Mesenchymal stem cell (in vitro differentiated cells and primary cell): ENCODE data around the gene RFPL2.

Source experiments
- DNase-seq: peaks from one replicate; pipeline ENCODE4 v3.0.0-alpha.2; 2013
- H2AFZ ChIP-seq: one replicate; pipeline ENCODE4 v1.6.1; 2013; ENCODE audit warnings: low read depth, mild to moderate bottlenecking, control low read depth, inconsistent platforms, low read length, moderate library complexity
- H2AK5ac ChIP-seq: 2 replicates; pipeline ENCODE4 v1.6.1; 2013; ENCODE audit warnings: low read length, moderate library complexity, mild to moderate bottlenecking, inconsistent platforms; ENCODE audit not compliant: severe bottlenecking
- H2BK120ac ChIP-seq: one replicate; pipeline ENCODE4 v1.6.1; 2013; ENCODE audit warnings: low read depth, mild to moderate bottlenecking, inconsistent platforms, low read length, moderate library complexity
- H2BK12ac ChIP-seq, 2 experiments: one replicate each; pipeline ENCODE4 v1.6.1; 2013; ENCODE audit warnings: inconsistent platforms in 2 of 2, low read length in 2 of 2, mild to moderate bottlenecking in 2 of 2, moderate library complexity in 2 of 2, control low read depth in 1 of 2
- H2BK15ac ChIP-seq: one replicate; pipeline ENCODE4 v1.6.1; 2013; ENCODE audit warnings: mild to moderate bottlenecking, low read depth, inconsistent platforms; ENCODE audit not compliant: poor library complexity, severe bottlenecking
- H2BK5ac ChIP-seq: 2 replicates; pipeline ENCODE4 v1.6.1; 2013; ENCODE audit warnings: low read depth, mild to moderate bottlenecking, low read length, control low read depth, inconsistent platforms; ENCODE audit not compliant: poor library complexity, severe bottlenecking
- H3K14ac ChIP-seq, 2 experiments: one replicate each; pipeline ENCODE4 v1.6.1; 2013; ENCODE audit warnings: inconsistent platforms in 2 of 2, low read length in 2 of 2, control low read depth in 1 of 2, mild to moderate bottlenecking in 1 of 2, moderate library complexity in 1 of 2
- H3K18ac ChIP-seq, 2 experiments: one replicate each; pipeline ENCODE4 v1.6.1; 2013; ENCODE audit warnings: inconsistent platforms in 2 of 2, low read length in 2 of 2, control low read depth in 1 of 2, low read depth in 1 of 2, mild to moderate bottlenecking in 1 of 2
- H3K23ac ChIP-seq, 2 experiments: one replicate each; pipeline ENCODE4 v1.6.1; 2013; ENCODE audit warnings: inconsistent platforms in 2 of 2, low read length in 2 of 2, mild to moderate bottlenecking in 2 of 2, moderate library complexity in 2 of 2, control low read depth in 1 of 2
- H3K27ac ChIP-seq: 2 replicates; pipeline ENCODE4 v1.5.1; 2013; ENCODE audit warnings: mild to moderate bottlenecking, moderate library complexity, low read length, control low read depth, inconsistent platforms; ENCODE audit not compliant: poor library complexity, severe bottlenecking
- H3K27me3 ChIP-seq, 2 experiments: 2 replicates each; pipeline versions ENCODE4 v1.6.1 to v1.7.0; 2013; ENCODE audit warnings: low read length in 2 of 2, mild to moderate bottlenecking in 2 of 2, moderate library complexity in 2 of 2, control low read depth in 1 of 2, inconsistent platforms in 1 of 2; ENCODE audit not compliant: control insufficient read depth in 1 of 2, insufficient read depth in 1 of 2
- H3K36me3 ChIP-seq, 2 experiments: 2 replicates each; pipeline versions ENCODE4 v1.6.1 to v1.7.0; 2013; ENCODE audit warnings: low read length in 2 of 2, control low read depth in 1 of 2, inconsistent platforms in 1 of 2, low read depth in 1 of 2, mild to moderate bottlenecking in 1 of 2; ENCODE audit not compliant: insufficient read depth in 2 of 2, control insufficient read depth in 1 of 2
- H3K4ac ChIP-seq, 2 experiments: one replicate each; pipeline ENCODE4 v1.6.1; 2013; ENCODE audit warnings: inconsistent platforms in 2 of 2, low read length in 2 of 2, mild to moderate bottlenecking in 2 of 2, moderate library complexity in 2 of 2, control low read depth in 1 of 2, low read depth in 1 of 2
- H3K4me1 ChIP-seq: 2 replicates; pipeline ENCODE4 v1.6.1; 2013; ENCODE audit warnings: low read depth, low read length, control low read depth; ENCODE audit not compliant: control insufficient read depth, insufficient read depth
- H3K4me2 ChIP-seq: 2 replicates; pipeline ENCODE4 v1.6.1; 2013; ENCODE audit warnings: low read length, mild to moderate bottlenecking, inconsistent platforms; ENCODE audit not compliant: poor library complexity, severe bottlenecking
- H3K4me3 ChIP-seq, 2 experiments: 2 replicates each; pipeline versions ENCODE4 v1.5.1 to v1.7.0; 2013; ENCODE audit warnings: low read length in 2 of 2, mild to moderate bottlenecking in 2 of 2, control low read depth in 1 of 2, low read depth in 1 of 2; ENCODE audit not compliant: insufficient read depth in 1 of 2
- H3K79me1 ChIP-seq: replicated peaks from 2 replicates; pipeline ENCODE4 v1.6.1; 2013; ENCODE audit warnings: mild to moderate bottlenecking, control low read depth, low read length, inconsistent platforms; ENCODE audit not compliant: poor library complexity, severe bottlenecking
- H3K9ac ChIP-seq: 2 replicates; pipeline ENCODE4 v1.7.0; 2013; ENCODE audit warnings: mild to moderate bottlenecking, low read length, moderate library complexity
- H3K9me3 ChIP-seq: 2 replicates; pipeline ENCODE4 v1.7.0; 2013; ENCODE audit warnings: mild to moderate bottlenecking, low read length; ENCODE audit not compliant: control insufficient read depth
- H4K8ac ChIP-seq: one replicate; pipeline ENCODE4 v1.6.1; 2013; ENCODE audit warnings: inconsistent platforms, mild to moderate bottlenecking, low read length, moderate library complexity
- H4K91ac ChIP-seq: one replicate; pipeline ENCODE4 v1.6.1; 2013; ENCODE audit warnings: mild to moderate bottlenecking, low read length, inconsistent platforms
- WGBS: methylation state at CpG from one replicate; pipeline ENCODE4 v1.1.7; 2013; ENCODE audit warnings: mixed read lengths; 5-methylcytosine and 5-hydroxymethylcytosine counted together

The RFPL2 gene

DNA sequence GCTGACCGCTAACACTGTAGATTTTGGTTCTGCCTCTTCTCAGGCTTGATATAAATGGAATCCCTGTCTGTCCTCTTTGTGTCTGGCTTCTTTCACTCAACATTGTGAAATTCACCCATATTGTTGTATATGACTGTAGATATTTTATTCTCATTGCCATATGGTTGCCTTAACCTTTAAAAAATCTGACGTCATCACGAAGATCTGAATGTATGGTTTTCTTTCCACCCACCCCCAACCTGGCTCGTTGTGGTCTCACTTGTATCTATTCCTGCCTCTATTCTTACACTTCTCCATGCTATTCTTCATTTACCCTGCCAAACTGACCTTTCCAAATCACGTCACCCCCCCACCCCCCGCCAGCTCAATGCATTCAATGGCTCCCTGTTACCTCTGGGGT lies 23.8 kb downstream of the RFPL2 start:
- no peak overlapping the region for H4K8ac ChIP-seq
- no peak overlapping the region for H3K18ac ChIP-seq
- H3K27ac ChIP-seq, result no peak overlapping the region
- H3K79me1 ChIP-seq, result no peaks in the 10 kb centered on the region
- no peak overlapping the region for H3K4me2 ChIP-seq
- H3K4me1 ChIP-seq, result peaks cover under 1% of the 10 kb centered on the region
- no peak overlapping the region for H3K4ac ChIP-seq
- H2AFZ ChIP-seq, result no peak overlapping the region
- H3K14ac ChIP-seq, result no peak overlapping the region
- H3K36me3 ChIP-seq, result no peaks in the 10 kb centered on the region
- no peak overlapping the region for H4K91ac ChIP-seq
- H2BK12ac ChIP-seq, result no peak overlapping the region
- WGBS, result 64% methylated on average over 6 of the region's 6 CpGs
- peaks cover 6% of the 10 kb centered on the region for H3K9me3 ChIP-seq
- no peak overlapping the region for H2BK120ac ChIP-seq
- no peak overlapping the region for H2AK5ac ChIP-seq
- no peak overlapping the region for H2BK5ac ChIP-seq
- no peak overlapping the region for H3K23ac ChIP-seq
- DNase-seq, result no peak
- no peak overlapping the region for H2BK15ac ChIP-seq
- H3K9ac ChIP-seq, result no peak overlapping the region
- H3K27me3 ChIP-seq, result peaks cover 18 to 53% of the 10 kb centered on the region in 2 experiments
- H3K4me3 ChIP-seq, result no peak overlapping the region

DNA sequence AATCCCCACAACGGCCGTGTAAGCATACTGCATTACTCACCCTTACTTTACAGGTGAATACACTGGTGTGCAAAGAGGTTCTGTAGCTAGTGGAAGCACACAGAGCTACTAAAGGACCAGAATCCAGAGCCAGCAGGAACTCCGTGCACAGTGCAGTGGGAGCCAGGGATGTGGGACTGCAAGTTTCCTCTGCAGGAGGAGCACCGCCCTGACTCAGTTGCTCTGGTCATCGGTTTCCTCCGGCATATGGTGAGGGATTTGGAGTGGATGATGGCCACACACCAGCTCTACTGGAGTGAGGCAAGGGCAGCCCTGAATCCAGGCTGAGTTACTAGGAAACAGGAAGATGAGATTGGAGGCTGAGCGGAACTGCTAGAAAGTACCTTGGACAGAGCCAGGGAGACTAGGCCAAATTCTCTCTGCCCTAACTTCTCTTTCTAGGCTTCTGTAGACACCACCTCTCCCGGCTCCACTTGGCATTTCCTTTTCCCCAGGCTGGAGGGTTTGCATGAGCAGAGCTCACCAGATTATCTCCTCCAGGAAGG lies 27.6 kb downstream of the RFPL2 start:
- H3K18ac ChIP-seq, result no peak overlapping the region
- H3K23ac ChIP-seq, result no peak overlapping the region
- no peak overlapping the region for H2BK12ac ChIP-seq
- no peak overlapping the region for H2AK5ac ChIP-seq
- H3K27ac ChIP-seq, result no peak overlapping the region
- H3K4me2 ChIP-seq, result no peak overlapping the region
- no peaks in the 10 kb centered on the region for H3K36me3 ChIP-seq
- 98% methylated on average over 7 of the region's 8 CpGs for WGBS
- no peak overlapping the region for H3K4me3 ChIP-seq
- H3K27me3 ChIP-seq, result peaks cover 37 to 71% of the 10 kb centered on the region in 2 experiments
- H4K8ac ChIP-seq, result no peak overlapping the region
- H2BK15ac ChIP-seq, result no peak overlapping the region
- H3K9me3 ChIP-seq, result peaks cover 6% of the 10 kb centered on the region
- H2BK5ac ChIP-seq, result no peak overlapping the region
- H3K4me1 ChIP-seq, result peaks cover 5% of the 10 kb centered on the region
- H3K14ac ChIP-seq, result no peak overlapping the region
- H3K79me1 ChIP-seq, result no peaks in the 10 kb centered on the region
- no peak overlapping the region for H2AFZ ChIP-seq
- no peak overlapping the region for H3K9ac ChIP-seq
- H2BK120ac ChIP-seq, result no peak overlapping the region
- no peak overlapping the region for H4K91ac ChIP-seq
- DNase-seq, result no peak
- H3K4ac ChIP-seq, result no peak overlapping the region

DNA sequence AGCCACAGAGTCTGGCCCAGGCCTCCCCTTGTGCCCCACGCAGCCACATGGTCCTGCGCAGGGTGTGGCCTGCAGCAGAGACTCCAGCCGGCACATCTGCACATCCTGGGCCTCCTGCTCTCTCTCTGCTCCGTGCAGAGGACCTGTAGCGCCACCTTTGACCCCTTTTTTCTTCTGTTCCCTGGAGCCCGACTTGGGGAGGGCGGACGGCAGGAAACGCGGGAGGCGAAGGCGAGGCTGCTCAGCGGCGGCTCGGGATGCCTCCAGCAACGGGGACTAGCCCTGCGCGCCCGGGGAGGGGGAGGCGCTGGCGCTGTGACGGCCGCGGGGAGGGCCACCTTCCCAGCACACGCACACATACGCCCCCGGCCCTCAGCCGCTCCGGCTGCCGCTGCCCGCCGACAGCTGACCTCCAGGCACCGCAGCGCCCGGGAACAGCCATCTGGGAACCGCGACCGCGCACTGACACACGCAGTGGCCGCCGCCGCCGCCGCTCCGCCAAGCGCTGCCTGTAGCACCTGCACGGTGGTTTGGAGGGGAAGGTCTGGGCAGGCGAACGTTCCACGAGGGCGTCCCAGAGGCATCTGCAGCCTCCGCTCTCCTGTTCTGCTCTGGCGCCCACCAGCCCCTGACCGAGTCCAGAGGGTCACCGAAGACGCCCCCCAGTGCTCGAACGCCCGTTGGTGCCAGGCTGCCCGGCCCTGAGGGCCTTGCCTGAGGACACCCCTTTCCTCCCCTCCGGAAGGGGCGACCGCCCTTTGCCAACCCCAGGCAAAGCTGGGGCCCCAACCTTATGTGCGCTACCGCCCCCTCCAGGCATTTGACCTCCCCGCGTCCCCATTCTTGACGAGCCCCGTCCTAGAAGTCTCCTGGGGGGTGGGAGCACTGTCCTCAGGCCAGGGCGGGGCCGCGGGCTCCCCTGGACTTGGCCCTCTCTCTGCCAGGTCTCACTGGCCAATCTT lies 28.9 kb downstream of the RFPL2 start:
- H2BK5ac ChIP-seq, result no peak overlapping the region
- no peak overlapping the region for H2BK120ac ChIP-seq
- H2AFZ ChIP-seq, result no peak overlapping the region
- H3K27ac ChIP-seq, result no peak overlapping the region
- H4K91ac ChIP-seq, result no peak overlapping the region
- no peak overlapping the region for H2AK5ac ChIP-seq
- H3K27me3 ChIP-seq, result peaks cover 37 to 62% of the 10 kb centered on the region in 2 experiments
- H3K4ac ChIP-seq, result no peak overlapping the region
- H2BK15ac ChIP-seq, result no peak overlapping the region
- H4K8ac ChIP-seq, result no peak overlapping the region
- 18% methylated on average over 36 of the region's 73 CpGs for WGBS
- no peak overlapping the region for H3K4me2 ChIP-seq
- peaks cover 6% of the 10 kb centered on the region for H3K9me3 ChIP-seq
- no peak overlapping the region for H3K23ac ChIP-seq
- no peak overlapping the region for H2BK12ac ChIP-seq
- peaks cover 5% of the 10 kb centered on the region for H3K4me1 ChIP-seq
- no peak for DNase-seq
- H3K14ac ChIP-seq, result no peak overlapping the region
- H3K79me1 ChIP-seq, result no peaks in the 10 kb centered on the region
- no peak overlapping the region for H3K18ac ChIP-seq
- H3K36me3 ChIP-seq, result no peaks in the 10 kb centered on the region
- no peak overlapping the region for H3K9ac ChIP-seq
- H3K4me3 ChIP-seq, result no peak overlapping the region

DNA sequence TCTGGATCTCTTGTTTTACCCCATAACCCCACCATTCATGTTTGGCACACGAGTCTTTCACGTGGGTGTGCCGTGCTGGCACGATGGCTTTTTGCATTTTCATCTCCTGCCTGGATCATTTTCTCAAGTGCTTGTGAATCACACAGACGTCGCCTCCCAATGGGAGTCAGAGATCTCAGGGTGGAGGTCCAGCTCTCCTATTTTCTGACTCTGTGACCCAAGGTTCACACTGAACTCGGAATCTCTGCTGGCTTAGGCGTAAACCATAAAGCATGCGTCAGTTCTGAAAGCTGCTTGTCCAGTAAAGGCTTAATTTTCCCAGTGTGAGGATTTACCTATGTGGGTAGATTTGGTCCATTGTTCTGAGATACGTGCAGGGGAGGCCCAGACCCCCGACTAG lies 29.8 kb downstream of the RFPL2 start:
- no peak for DNase-seq
- Histone ChIP-seq H3K27ac (no peak overlapping the region), H3K36me3 (no peaks in the 10 kb centered on the region), H2AFZ (no peak overlapping the region), H3K9me3 (peaks cover 6% of the 10 kb centered on the region), H4K8ac (no peak overlapping the region), H4K91ac (no peak overlapping the region), H3K4me3 (no peak overlapping the region), H2BK5ac (no peak overlapping the region), H2AK5ac (no peak overlapping the region), H3K4me2 (no peak overlapping the region), H2BK12ac (no peak overlapping the region), H3K27me3 (peaks cover 32 to 54% of the 10 kb centered on the region in 2 experiments), H3K18ac (no peak overlapping the region), H3K4ac (no peak overlapping the region), H3K4me1 (peaks cover 5% of the 10 kb centered on the region), H3K79me1 (no peaks in the 10 kb centered on the region), H3K9ac (no peak overlapping the region), H2BK15ac (no peak overlapping the region), H2BK120ac (no peak overlapping the region), H3K23ac (no peak overlapping the region), H3K14ac (no peak overlapping the region)
- 90% methylated on average over 11 of the region's 11 CpGs for WGBS
